NCI-H187 (cell line): Measurements from ENCODE around the gene SAMD4A.

Experiments used
- DNase-seq, 2 experiments: peaks; one replicate each; lab custom pipeline; 2025; lab: John Stamatoyannopoulos, UW

SAMD4A gene

DNA sequence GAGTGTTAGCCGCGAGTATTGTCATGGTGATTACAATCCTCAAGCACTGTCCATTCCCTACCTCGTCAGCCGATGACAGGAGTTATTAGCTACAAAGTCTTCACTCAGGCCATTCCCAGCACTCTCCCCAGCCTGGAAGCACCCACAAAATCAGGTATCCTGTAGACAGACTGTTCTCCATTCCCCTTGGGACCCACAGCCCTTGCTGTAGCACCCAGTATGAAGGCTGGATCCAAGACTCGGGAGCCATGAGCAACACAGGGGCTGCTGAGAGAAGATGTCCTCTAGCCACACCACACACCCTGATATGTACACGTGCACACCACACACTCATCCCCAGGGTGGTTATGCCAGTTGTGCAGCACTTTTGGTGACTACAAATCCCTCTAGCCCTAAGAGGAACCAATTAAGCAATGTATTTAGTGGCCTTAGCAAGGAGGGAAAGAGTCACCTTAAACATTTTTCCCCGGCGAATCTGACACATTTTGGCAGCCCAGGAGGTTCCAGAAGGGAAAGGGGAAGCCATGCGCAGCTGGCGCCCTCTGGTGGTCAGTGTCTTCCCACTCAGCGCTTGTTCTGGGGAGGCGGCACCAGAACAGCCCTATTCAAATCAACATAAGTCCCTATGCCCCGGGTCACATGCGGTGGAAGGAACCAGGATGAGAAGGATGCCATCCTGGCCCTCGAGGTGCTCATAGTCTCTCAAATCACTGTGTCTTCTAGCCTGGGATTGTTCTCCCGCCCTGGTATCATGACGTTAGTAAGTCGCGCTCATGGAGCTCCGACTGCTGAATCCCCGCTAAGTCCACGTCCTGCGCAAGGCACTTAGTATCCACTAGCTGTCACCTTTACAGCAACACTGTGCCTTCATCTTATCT is 238.8 kb downstream of the SAMD4A start:
- DNase-seq, result peak; percentile 37 to 50

GRCh38 chr14:54806616-54807015 is 239.7 kb downstream of the SAMD4A start:
- DNase-seq, result no peak

- no peak for DNase-seq
Measured at GRCh38 chr14:54807428-54807827, 240.5 kb downstream of the SAMD4A start.

DNA sequence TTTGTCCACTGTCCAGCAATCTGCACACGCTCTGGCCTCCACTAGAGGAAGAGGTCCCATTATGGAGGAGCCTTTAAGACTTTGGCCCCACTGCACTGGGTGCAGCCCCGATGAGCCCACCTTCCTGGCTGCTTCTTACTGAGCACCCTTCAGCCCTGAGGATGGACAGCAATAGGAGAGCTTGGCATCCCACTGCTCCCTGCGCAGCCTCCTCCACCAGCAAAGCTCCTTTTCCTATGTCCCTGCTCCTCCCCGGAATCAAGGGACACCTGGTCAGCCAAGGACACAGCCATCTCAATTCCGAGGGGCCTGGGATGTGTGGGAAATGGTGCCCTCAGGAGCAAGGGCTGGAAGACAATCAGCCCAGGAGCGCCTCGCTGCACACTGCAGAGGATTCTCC is 241.0 kb downstream of the SAMD4A start:
- DNase-seq, result no peak

DNA sequence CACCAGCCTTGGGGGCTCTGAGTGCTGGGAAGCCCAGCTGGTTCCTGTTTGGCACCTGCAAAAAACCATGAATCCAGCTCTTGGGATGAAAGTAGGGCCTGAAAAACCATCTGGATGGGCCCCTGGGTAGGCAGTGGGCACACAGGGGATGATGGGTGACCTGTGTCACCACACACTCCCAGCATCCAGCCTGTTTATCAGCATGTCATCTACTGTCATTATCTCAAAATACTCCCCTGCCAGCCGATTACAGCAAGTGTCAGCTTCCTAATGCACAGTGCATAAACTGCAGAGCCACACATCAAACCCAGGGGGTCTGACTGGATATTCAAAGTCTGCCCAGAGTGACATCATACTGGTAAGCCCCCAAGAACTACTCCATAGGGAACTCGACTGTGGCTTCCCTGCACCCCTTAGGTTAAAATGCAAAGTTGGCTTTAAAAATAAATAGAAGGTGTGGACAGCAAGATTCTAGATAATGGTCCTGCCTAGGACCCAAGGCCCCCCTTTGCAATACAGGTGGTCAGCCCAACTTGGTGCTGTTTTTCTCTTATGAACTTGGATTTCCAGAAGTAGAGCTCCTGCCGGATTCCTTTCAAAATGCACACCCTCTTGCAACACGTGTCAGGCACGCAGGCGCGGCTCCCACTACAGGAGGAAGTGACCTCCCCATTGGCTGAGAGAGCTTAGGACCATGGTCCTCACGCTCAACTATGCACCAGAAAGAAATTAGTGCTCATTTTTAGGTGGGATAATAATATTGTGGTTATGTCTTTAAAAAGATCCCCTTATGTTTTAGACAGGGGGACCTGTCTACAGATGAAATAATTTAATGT is 241.6 kb downstream of the SAMD4A start:
- no peak for DNase-seq

DNA sequence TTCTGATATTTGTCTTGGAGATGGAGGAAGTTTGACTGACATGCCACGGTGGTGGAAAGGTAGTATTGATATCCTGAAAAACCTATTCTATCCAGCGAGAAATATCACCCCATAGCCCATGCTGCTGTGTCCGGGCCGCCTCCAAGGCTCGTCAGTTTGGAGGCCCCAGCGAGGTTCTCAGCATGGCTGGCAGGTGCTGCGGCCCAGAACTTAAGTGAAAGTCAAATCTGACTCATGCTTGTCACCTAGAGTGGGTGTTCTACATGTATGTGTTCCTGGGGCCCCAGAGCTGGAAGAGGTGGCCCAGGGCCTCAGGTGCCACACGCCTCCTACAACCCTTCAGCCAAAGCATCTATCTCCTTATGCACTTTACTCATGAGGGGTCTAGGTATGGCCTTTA is 242.8 kb downstream of the SAMD4A start:
- DNase-seq, result no peak

GRCh38 chr14:54812617-54813016 is 245.7 kb downstream of the SAMD4A start:
- DNase-seq, result no peak

DNA sequence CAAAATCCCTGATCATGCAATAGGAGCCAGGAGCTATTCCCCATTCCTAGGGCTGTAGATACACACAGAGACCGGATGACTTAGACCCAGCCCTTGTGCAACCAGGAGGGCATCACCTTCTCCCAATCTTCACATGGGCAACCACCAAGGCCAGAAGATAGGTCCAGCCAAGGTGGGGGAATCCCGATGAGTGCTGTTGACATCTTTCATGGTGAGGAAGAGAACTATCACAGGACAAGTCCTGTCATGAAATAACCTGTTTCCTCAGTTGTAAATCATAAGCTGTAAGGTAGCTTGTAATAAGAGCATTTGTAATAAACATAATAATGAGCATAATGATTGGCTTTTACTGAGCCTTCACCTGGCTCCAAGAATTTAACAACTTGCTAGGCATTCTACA is 246.2 kb downstream of the SAMD4A start:
- no peak for DNase-seq

- no peak for DNase-seq
Measured at GRCh38 chr14:54814076-54814475, 247.1 kb downstream of the SAMD4A start.

DNA sequence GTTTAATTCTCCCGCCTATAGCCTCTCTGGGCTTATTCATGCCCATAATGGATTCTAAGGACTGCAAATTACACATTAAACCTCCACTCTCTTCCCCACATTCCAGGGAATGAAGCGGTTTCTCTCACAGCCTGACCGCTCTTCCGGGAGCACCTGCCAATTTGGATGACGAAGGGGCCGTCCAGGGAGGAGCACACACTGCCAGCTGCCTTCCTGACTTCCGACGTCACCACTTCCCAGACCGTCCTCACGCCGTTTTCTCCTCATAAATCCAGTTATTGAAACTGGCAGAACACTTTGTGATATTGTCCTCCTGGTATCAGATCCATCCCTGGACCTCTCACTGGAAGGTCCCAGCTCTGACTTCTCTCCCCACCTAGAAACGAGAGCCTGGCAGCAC is 248.1 kb downstream of the SAMD4A start:
- no peak for DNase-seq

- DNase-seq, result no peak
Measured at GRCh38 chr14:54815515-54815914, 248.6 kb downstream of the SAMD4A start.

GRCh38 chr14:54816450-54816849 is 249.5 kb downstream of the SAMD4A start:
- no peak for DNase-seq

- no peak for DNase-seq
Measured at GRCh38 chr14:54817506-54817905, 250.6 kb downstream of the SAMD4A start.

DNA sequence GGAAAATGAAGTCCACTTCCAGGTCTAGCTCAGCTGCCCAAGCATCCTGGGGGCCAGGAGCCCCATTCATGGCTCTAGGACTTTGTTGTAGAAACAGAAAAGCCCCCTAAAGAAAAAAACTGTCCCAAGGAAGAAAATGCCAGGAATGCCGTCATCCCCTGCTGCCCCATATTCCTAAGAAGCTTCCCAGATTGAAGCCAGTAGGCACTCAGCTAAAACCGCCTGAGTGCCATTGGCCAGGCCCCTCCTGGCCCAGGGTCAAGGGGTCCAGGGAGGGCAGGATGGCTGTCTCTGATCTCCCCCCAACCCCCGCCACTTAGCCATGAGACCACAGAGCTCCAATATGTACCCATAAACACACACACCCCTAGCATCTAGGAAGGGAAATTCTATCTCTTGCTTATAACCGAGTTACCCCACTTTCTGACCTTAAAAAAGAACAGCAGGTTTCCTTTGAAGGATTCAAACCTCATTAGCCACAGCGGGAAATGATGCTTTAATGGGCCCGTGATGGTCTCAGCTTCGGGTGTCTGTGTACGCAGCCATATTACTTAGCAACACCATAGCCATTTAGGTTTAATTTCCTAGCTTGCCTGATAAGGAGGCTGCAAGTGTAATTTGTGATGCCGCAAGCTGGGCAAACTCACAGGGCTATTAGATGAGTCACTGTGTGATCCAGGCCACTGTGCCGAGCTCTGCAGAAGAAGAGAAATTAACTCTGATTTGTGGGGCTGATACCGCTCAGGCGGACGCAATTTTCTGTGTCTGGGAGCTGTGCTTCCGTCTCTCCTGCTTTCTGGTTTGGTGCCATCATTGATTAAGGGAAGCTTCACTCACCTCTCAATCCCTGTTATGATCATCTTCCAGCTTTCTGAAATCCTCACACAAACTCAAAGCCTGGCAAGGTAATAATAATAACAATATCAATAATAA is 251.5 kb downstream of the SAMD4A start:
- no peak for DNase-seq

GRCh38 chr14:54822685-54823084 is 255.8 kb downstream of the SAMD4A start:
- DNase-seq, result no peak

GRCh38 chr14:54823757-54824549 is 257.0 kb downstream of the SAMD4A start:
- no peak for DNase-seq

GRCh38 chr14:54828037-54828436 is 261.1 kb downstream of the SAMD4A start:
- no peak for DNase-seq

- no peak for DNase-seq
Measured at GRCh38 chr14:54829486-54830224, 262.7 kb downstream of the SAMD4A start.

- DNase-seq, result no peak
Measured at GRCh38 chr14:54830650-54831049, 263.7 kb downstream of the SAMD4A start.

DNA sequence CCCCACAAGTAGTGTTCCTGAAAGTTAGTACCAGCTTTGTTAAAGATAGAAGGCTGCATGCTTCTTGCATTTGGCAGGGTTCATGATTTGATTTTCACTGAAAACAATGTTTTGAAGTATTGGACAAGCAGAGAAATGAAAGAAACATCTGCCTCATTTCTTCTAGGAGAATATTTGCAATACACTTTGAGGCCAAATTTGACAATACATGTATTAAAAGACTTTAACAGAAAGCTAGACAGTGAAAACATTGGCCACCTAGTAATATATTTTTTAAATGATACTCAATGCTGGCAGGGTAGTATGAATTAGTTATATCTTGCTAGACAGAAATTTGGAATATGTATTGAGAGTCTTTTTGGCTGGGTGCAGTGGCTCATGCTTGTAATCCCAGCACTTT is 267.2 kb downstream of the SAMD4A start:
- no peak for DNase-seq
